Measurements from ENCODE around the gene POLR2E.

GRCh38 chr19:1139126-1139525, 44.0 kb upstream of the POLR2E start:
- TF ChIP-seq, protein P1, sequence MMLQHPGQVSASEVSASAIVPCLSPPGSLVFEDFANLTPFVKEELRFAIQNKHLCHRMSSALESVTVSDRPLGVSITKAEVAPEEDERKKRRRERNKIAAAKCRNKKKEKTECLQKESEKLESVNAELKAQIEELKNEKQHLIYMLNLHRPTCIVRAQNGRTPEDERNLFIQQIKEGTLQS (IDR thresholded peaks at IDR 0.05; ENCODE audit: insufficient read depth, low read depth, low read length): no peak
- TF ChIP-seq CBX5 (IDR thresholded peaks at IDR 0.05; ENCODE audit: low read depth, low read length) (no peak), CTCF (IDR thresholded peaks at IDR 0.05; ENCODE audit: control extremely low read depth in 1 of 3, insufficient read depth in 1 of 3, low read depth in 1 of 3, low read length in 3 of 3) (no peak), GTF2F1 (IDR thresholded peaks at IDR 0.05; ENCODE audit: borderline replicate concordance, low read depth, low read length) (no peak), EZH2 (IDR thresholded peaks at IDR 0.05; ENCODE audit: low read depth, low read length, severe bottlenecking) (no peak), SRF (IDR thresholded peaks at IDR 0.05; ENCODE audit: low read depth, low read length) (no peak), CHD1 (IDR thresholded peaks at IDR 0.05; ENCODE audit: low read depth, low read length) (no peak), YY1 (IDR thresholded peaks at IDR 0.05; ENCODE audit: low read depth, low read length) (no peak), FOSL1 (IDR thresholded peaks at IDR 0.05; ENCODE audit: insufficient read depth, low read depth, low read length) (no peak), BACH1 (IDR thresholded peaks at IDR 0.05; ENCODE audit: low read length) (no peak), POLR2AphosphoS5 (IDR thresholded peaks at IDR 0.05; ENCODE audit: low read depth, low read length) (no peak), BRCA1 (IDR thresholded peaks at IDR 0.05; ENCODE audit: low read depth, low read length) (no peak)
